H1 (cell line): ENCODE results near the gene ALG14. TPM values are rescaled to one million over a fixed set of nuclear protein-coding genes. Genes with fewer than 3 reads are reported as not detected.

Source experiments
- CTCF ChIA-PET: fragments of 300-600 bp; sonication (Branson Sonifier 250); formaldehyde crosslinking; loops from one replicate; lab custom pipeline; 2021; ENCODE audit not compliant: partially characterized antibody; lab: Charles Lee
- POLR2A ChIA-PET: fragments of 300-600 bp; sonication (Branson Sonifier 250); formaldehyde crosslinking; loops from one replicate; lab custom pipeline; 2021; ENCODE audit warnings: inconsistent platforms; ENCODE audit not compliant: partially characterized antibody; lab: Charles Lee
- DNase-seq, 2 experiments: peaks; one replicate each; pipeline versions ENCODE4 v3.0.0 to v3.0.0-alpha.2; 2010 to 2022; ENCODE audit warnings: low spot score in 2 of 2, low read depth in 1 of 2, mixed read lengths in 1 of 2
- FAIRE-seq: peaks from 2 replicates; lab custom pipeline; 2011; peaks lifted over from hg19 to GRCh38; lab: Jason Lieb, UNC
- H2AFZ ChIP-seq: 2 replicates; pipeline ENCODE4 v1.8.1; 2012; ENCODE audit warnings: low read length, inconsistent platforms
- H2AK5ac ChIP-seq: 2 replicates; pipeline ENCODE4 v1.6.1; 2013; ENCODE audit warnings: low read depth, low read length
- H2BK120ac ChIP-seq: replicated peaks from 2 replicates; pipeline ENCODE3; 2013; ENCODE audit warnings: low read depth, low read length, inconsistent platforms
- H2BK12ac ChIP-seq: 2 replicates; pipeline ENCODE4 v1.6.1; 2013; ENCODE audit warnings: low read depth, low read length
- H2BK15ac ChIP-seq: 2 replicates; pipeline ENCODE4 v1.6.1; 2013; ENCODE audit warnings: low read length
- H2BK20ac ChIP-seq: 2 replicates; pipeline ENCODE4 v1.6.1; 2013; ENCODE audit warnings: low read length
- H2BK5ac ChIP-seq: 2 replicates; pipeline ENCODE4 v1.6.1; 2013; ENCODE audit warnings: low read depth, low read length
- H3K14ac ChIP-seq: 2 replicates; pipeline ENCODE4 v1.6.1; 2013; ENCODE audit warnings: inconsistent platforms; ENCODE audit not compliant: insufficient read length
- H3K18ac ChIP-seq: 2 replicates; pipeline ENCODE4 v1.6.1; 2013; ENCODE audit warnings: low read length; ENCODE audit errors: extremely low read depth
- H3K23ac ChIP-seq: 2 replicates; pipeline ENCODE4 v1.6.1; 2013; ENCODE audit warnings: inconsistent platforms; ENCODE audit not compliant: insufficient read length
- H3K23me2 ChIP-seq: 2 replicates; pipeline ENCODE4 v1.6.1; 2013; ENCODE audit warnings: low read depth, low read length
- H3K27ac ChIP-seq: 2 replicates; pipeline ENCODE4 v1.6.1; 2011; ENCODE audit warnings: low read depth, low read length, inconsistent platforms
- H3K27me3 ChIP-seq, 4 experiments: replicated peaks in 1 of 4; 1 replicate in 1 of 4; 2 replicates in 3 of 4; pipeline versions ENCODE4 v1.6.1 to v1.8.1; 2011 to 2013; ENCODE audit warnings: low read length in 3 of 4, mild to moderate bottlenecking in 3 of 4, inconsistent platforms in 2 of 4, mixed read lengths in 2 of 4, moderate library complexity in 1 of 4; ENCODE audit not compliant: control insufficient read depth in 3 of 4, insufficient read depth in 3 of 4; ENCODE audit errors: extremely low read depth in 1 of 4
- H3K36me3 ChIP-seq, 4 experiments: 2 replicates each; pipeline versions ENCODE4 v1.6.1 to v1.8.1; 2011 to 2013; ENCODE audit warnings: mild to moderate bottlenecking in 4 of 4, low read length in 3 of 4, moderate library complexity in 2 of 4, control low read depth in 1 of 4, inconsistent platforms in 1 of 4; ENCODE audit not compliant: insufficient read depth in 4 of 4, control insufficient read depth in 2 of 4
- H3K4ac ChIP-seq: replicated peaks from 2 replicates; pipeline ENCODE3; 2013; ENCODE audit warnings: low read length, low read depth, mixed read lengths, inconsistent platforms; ENCODE audit not compliant: insufficient read length
- H3K4me1 ChIP-seq, 4 experiments: replicated peaks in 1 of 4; 1 replicate in 1 of 4; 2 replicates in 3 of 4; pipeline versions ENCODE4 v1.6.1 to v1.8.1; 2011 to 2013; ENCODE audit warnings: low read length in 3 of 4, inconsistent platforms in 2 of 4, mixed read lengths in 1 of 4; ENCODE audit not compliant: insufficient read depth in 4 of 4, control insufficient read depth in 3 of 4
- H3K4me2 ChIP-seq, 2 experiments: 2 replicates each; pipeline versions ENCODE4 v1.6.1 to v1.8.1; 2011 to 2013; ENCODE audit warnings: low read depth in 2 of 2, low read length in 2 of 2, control low read depth in 1 of 2, inconsistent platforms in 1 of 2, mild to moderate bottlenecking in 1 of 2; ENCODE audit not compliant: insufficient read depth in 1 of 2
- H3K4me3 ChIP-seq, 4 experiments: fragments of 200-600, 300-600 bp in 1 of 4; sonication (generic), shearing (Covaris generic), sonication (Bioruptor Twin) in 1 of 4; 2 replicates each; pipeline versions ENCODE4 v1.5.1 to v1.8.1; 2011 to 2016; ENCODE audit warnings: low read length in 4 of 4, low read depth in 3 of 4, control low read depth in 2 of 4, inconsistent platforms in 2 of 4, mild to moderate bottlenecking in 2 of 4, mixed read lengths in 1 of 4, moderate library complexity in 1 of 4; ENCODE audit not compliant: insufficient read depth in 2 of 4; ENCODE audit errors: extremely low read depth in 1 of 4
- H3K56ac ChIP-seq: replicated peaks from 2 replicates; pipeline ENCODE3; 2013; ENCODE audit warnings: low read depth, mild to moderate bottlenecking, mixed read lengths, low read length, inconsistent platforms; ENCODE audit not compliant: insufficient read length
- H3K79me1 ChIP-seq: 2 replicates; pipeline ENCODE4 v1.6.1; 2013; ENCODE audit warnings: low read depth, low read length, control low read depth
- H3K79me2 ChIP-seq, 2 experiments: 2 replicates each; pipeline versions ENCODE4 v1.6.1 to v1.8.1; 2012 to 2013; ENCODE audit warnings: low read length in 2 of 2, mild to moderate bottlenecking in 2 of 2, inconsistent platforms in 1 of 2; ENCODE audit not compliant: insufficient read depth in 2 of 2, control insufficient read depth in 1 of 2
- H3K9ac ChIP-seq, 4 experiments: replicated peaks in 1 of 4; 1 replicate in 1 of 4; 2 replicates in 3 of 4; pipeline versions ENCODE4 v1.6.1 to v1.8.1; 2011 to 2013; ENCODE audit warnings: low read depth in 3 of 4, low read length in 3 of 4, control low read depth in 2 of 4, mild to moderate bottlenecking in 2 of 4, moderate library complexity in 2 of 4, inconsistent platforms in 1 of 4; ENCODE audit errors: extremely low read depth in 1 of 4
- H3K9me3 ChIP-seq, 2 experiments: 2 replicates each; pipeline versions ENCODE4 v1.6.1 to v1.8.1; 2012 to 2013; ENCODE audit warnings: mild to moderate bottlenecking in 2 of 2, moderate library complexity in 2 of 2, control low read depth in 1 of 2, inconsistent platforms in 1 of 2, low read depth in 1 of 2, low read length in 1 of 2, mixed read lengths in 1 of 2; ENCODE audit not compliant: insufficient read depth in 2 of 2
- H4K20me1 ChIP-seq, 2 experiments: replicated peaks in 1 of 2; 2 replicates each; pipeline versions ENCODE3 to v1.8.1; 2011 to 2013; ENCODE audit warnings: inconsistent platforms in 2 of 2, low read length in 2 of 2, mild to moderate bottlenecking in 1 of 2; ENCODE audit not compliant: insufficient read depth in 2 of 2, control insufficient read depth in 1 of 2
- H4K5ac ChIP-seq: 2 replicates; pipeline ENCODE4 v1.6.1; 2013; ENCODE audit warnings: low read length, low read depth, mixed read lengths, inconsistent platforms; ENCODE audit not compliant: insufficient read length
- H4K8ac ChIP-seq: 2 replicates; pipeline ENCODE4 v1.8.0; 2013; ENCODE audit warnings: mild to moderate bottlenecking, moderate library complexity, low read length, inconsistent platforms; ENCODE audit not compliant: insufficient read depth; ENCODE audit errors: extremely low read depth
- H4K91ac ChIP-seq: replicated peaks from 2 replicates; pipeline ENCODE3; 2013; ENCODE audit warnings: low read length, mixed read lengths, inconsistent platforms; ENCODE audit not compliant: insufficient read length
- CHD1 ChIP-seq: IDR thresholded peaks from 2 replicates; pipeline ENCODE4 v1.6.1; 2012; ENCODE audit warnings: low read depth, low read length, improper control_type of control experiment
- CHD2 ChIP-seq: IDR thresholded peaks from 2 replicates; pipeline ENCODE4 v1.6.1; 2012; ENCODE audit warnings: low read length, improper control_type of control experiment
- CREB1 ChIP-seq: IDR thresholded peaks from 2 replicates; pipeline ENCODE4 v1.6.1; 2012; ENCODE audit warnings: inconsistent platforms
- GABPA ChIP-seq: IDR thresholded peaks from 2 replicates; pipeline ENCODE4 v1.6.1; 2011; ENCODE audit warnings: mild to moderate bottlenecking, low read length, moderate library complexity, borderline replicate concordance; ENCODE audit not compliant: insufficient read depth
- MAFK ChIP-seq: IDR thresholded peaks from 2 replicates; pipeline ENCODE4 v1.6.1; 2012; ENCODE audit warnings: low read depth, mild to moderate bottlenecking, improper control_type of control experiment, low read length
- POLR2A ChIP-seq, 2 experiments: IDR thresholded peaks; 1 replicate in 1 of 2; 2 replicates in 1 of 2; pipeline ENCODE4 v1.6.1; 2011; ENCODE audit warnings: low read depth in 2 of 2, low read length in 2 of 2, mild to moderate bottlenecking in 2 of 2; ENCODE audit errors: control extremely low read depth in 1 of 2
- RAD21 ChIP-seq, 2 experiments: IDR thresholded peaks in 1 of 2; conservative IDR thresholded peaks in 1 of 2; 2 replicates each; pipeline ENCODE4 v1.6.1; 2011; ENCODE audit warnings: low read depth in 2 of 2, low read length in 2 of 2, improper control_type of control experiment in 1 of 2, inconsistent platforms in 1 of 2, mild to moderate bottlenecking in 1 of 2, moderate library complexity in 1 of 2
- SIN3A ChIP-seq, 2 experiments: IDR thresholded peaks in 1 of 2; conservative IDR thresholded peaks in 1 of 2; 2 replicates each; pipeline ENCODE4 v1.6.1; 2011 to 2012; ENCODE audit warnings: low read length in 2 of 2, improper control_type of control experiment in 1 of 2, low read depth in 1 of 2, mild to moderate bottlenecking in 1 of 2
- SRF ChIP-seq: IDR thresholded peaks from 2 replicates; pipeline ENCODE4 v1.6.1; 2011; ENCODE audit warnings: mild to moderate bottlenecking, low read depth, low read length, moderate library complexity
- TAF7 ChIP-seq: optimal IDR thresholded peaks from 2 replicates; pipeline ENCODE3; 2011; ENCODE audit warnings: low read depth, mild to moderate bottlenecking, inconsistent platforms, low read length, moderate library complexity, borderline replicate concordance
- YY1 ChIP-seq: IDR thresholded peaks from 2 replicates; pipeline ENCODE4 v1.6.1; 2011; ENCODE audit warnings: low read depth, mild to moderate bottlenecking, low read length
- WGBS, 2 experiments: shearing (Covaris generic) in 1 of 2; methylation state at CpG; one replicate each; pipeline versions ENCODE4 v1.1.6 to v1.1.7; 2013 to 2015; ENCODE audit warnings: low lambda C conversion rate in 2 of 2, mixed read lengths in 2 of 2, inconsistent platforms in 1 of 2, low coverage in 1 of 2, missing lambda C conversion rate in 1 of 2; ENCODE audit not compliant: insufficient replicate concordance in 2 of 2, insufficient coverage in 1 of 2, insufficient read length in 1 of 2; ENCODE audit errors: extremely low coverage in 1 of 2, missing lambda C conversion rate in 1 of 2; 5-methylcytosine and 5-hydroxymethylcytosine counted together
- polyA plus RNA-seq, 7 experiments: library from polyadenylated mRNA; depleted of rRNA in 3 of 7; stranded (reverse) in 5 of 7; unstranded in 2 of 7; fragments of >200 nt in 5 of 7; fragments of 200-250 nt in 2 of 7; gene quantifications; 1 replicate in 5 of 7; 2 replicates in 1 of 7; 4 replicates in 1 of 7; pipeline versions ENCODE4 v1.2.1 to v1.2.3, GENCODE V29; 2011 to 2013; ENCODE audit warnings: missing spikeins in 2 of 7, mixed read lengths in 2 of 7
- total RNA-seq: library from RNA; stranded (reverse); fragmentation: NEBNext Ultra II Directional; extraction: Animal tissue kit (Norgen Biotek cat#: 25700); gene quantifications from 2 replicates; pipeline ENCODE4 v1.2.1, GENCODE V29; 2021

The ALG14 gene
- total and polyA plus RNA-seq, 2 of the 8 experiments (the other 6 are each of a cell fraction or from before 2014, with no cell fraction given) = 0.95 to 1.3 TPM

DNA sequence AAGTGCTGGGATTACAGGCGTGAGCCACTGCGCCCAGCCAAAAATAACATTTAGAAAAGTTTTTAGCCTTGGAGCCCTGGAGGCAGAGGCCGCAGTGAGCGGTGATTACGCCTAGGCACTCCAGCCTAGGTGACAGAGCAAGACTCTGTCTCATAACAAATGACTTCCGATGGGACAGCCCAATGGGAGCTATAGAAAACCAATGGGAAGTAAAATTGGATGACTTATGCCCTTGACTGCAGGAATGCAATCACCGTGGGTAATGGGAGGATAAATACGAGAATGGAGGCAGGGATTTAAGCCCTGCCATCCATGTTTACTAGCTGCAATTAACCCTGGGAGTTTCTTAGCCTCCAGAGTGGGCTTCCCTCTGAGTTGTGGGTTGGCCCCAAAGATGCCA is 108.9 kb downstream of the ALG14 start:
- no peak for TF ChIP-seq CHD1
- no peak for TF ChIP-seq YY1
- TF ChIP-seq SIN3A (conservative IDR thresholded peaks at IDR 0.05 in 1 of 2, IDR thresholded peaks at IDR 0.05 in 1 of 2; ENCODE audit: low read depth in 1 of 2, low read length in 2 of 2) = no peak
- TF ChIP-seq CHD2 = no peak
- TF ChIP-seq CREB1 = no peak
- no peak for TF ChIP-seq MAFK
- no peak for TF ChIP-seq SRF
- no peak for TF ChIP-seq GABPA
- no peak for TF ChIP-seq POLR2A (IDR thresholded peaks at IDR 0.05; ENCODE audit: control extremely low read depth in 1 of 2, low read depth in 2 of 2, low read length in 2 of 2)
- no peak for TF ChIP-seq TAF7
- no peak for TF ChIP-seq RAD21 (IDR thresholded peaks at IDR 0.05 in 1 of 2, conservative IDR thresholded peaks at IDR 0.05 in 1 of 2; ENCODE audit: low read depth in 2 of 2, low read length in 2 of 2)
- H3K23me2 ChIP-seq = no peaks in the 10 kb centered on the region
- H2BK15ac ChIP-seq = no peak overlapping the region
- H3K79me1 ChIP-seq = no peaks in the 10 kb centered on the region
- no peaks in the 10 kb centered on the region for H3K27me3 ChIP-seq
- no peak overlapping the region for H4K91ac ChIP-seq
- H4K8ac ChIP-seq = no peak overlapping the region
- H2AFZ ChIP-seq = no peak overlapping the region
- no peak overlapping the region for H3K18ac ChIP-seq
- H3K9ac ChIP-seq = no peak overlapping the region
- FAIRE-seq = no peak
- no peak overlapping the region for H4K5ac ChIP-seq
- H3K36me3 ChIP-seq = no peaks in the 10 kb centered on the region
- no peaks in the 10 kb centered on the region for H3K9me3 ChIP-seq
- H3K4me3 ChIP-seq = no peak overlapping the region
- H3K4ac ChIP-seq = no peak overlapping the region
- H4K20me1 ChIP-seq = no peaks in the 10 kb centered on the region
- H3K79me2 ChIP-seq = no peaks in the 10 kb centered on the region
- no peak overlapping the region for H2BK12ac ChIP-seq
- H3K27ac ChIP-seq = no peak overlapping the region
- H2BK120ac ChIP-seq = no peak overlapping the region
- H3K4me1 ChIP-seq = no peaks in the 10 kb centered on the region
- H2BK5ac ChIP-seq = no peak overlapping the region
- no peak overlapping the region for H3K23ac ChIP-seq
- POLR2A ChIA-PET = no interaction called here
- no peak for DNase-seq
- no peak overlapping the region for H2AK5ac ChIP-seq
- WGBS, 2 experiments = 81% methylated on average over 8 of the region's 8 CpGs; no CpG with 5 or more reads in 1 of the 2 experiments
- CTCF ChIA-PET = interaction anchor here (0.9 to 2.1 kb wide), 3 partner anchors 76 to 110 kb away, joined by 4 to 6 read pairs (median 6); no protein-coding TSS in a partner anchor
- H3K14ac ChIP-seq = no peak overlapping the region
- H3K4me2 ChIP-seq = no peak overlapping the region
- H3K56ac ChIP-seq = no peak overlapping the region
- no peak overlapping the region for H2BK20ac ChIP-seq
